Hematopoietic multipotent progenitor cell treated with erythropoietin and hydrocortisone succinate and interleukin-3 and kit ligand, for 6 days (in vitro differentiated cells): ENCODE measurements around the gene NCBP1.

Experiments
- DNase-seq: peaks from one replicate; pipeline ENCODE4 v3.0.0-alpha.2; 2015

NCBP1 gene

DNA sequence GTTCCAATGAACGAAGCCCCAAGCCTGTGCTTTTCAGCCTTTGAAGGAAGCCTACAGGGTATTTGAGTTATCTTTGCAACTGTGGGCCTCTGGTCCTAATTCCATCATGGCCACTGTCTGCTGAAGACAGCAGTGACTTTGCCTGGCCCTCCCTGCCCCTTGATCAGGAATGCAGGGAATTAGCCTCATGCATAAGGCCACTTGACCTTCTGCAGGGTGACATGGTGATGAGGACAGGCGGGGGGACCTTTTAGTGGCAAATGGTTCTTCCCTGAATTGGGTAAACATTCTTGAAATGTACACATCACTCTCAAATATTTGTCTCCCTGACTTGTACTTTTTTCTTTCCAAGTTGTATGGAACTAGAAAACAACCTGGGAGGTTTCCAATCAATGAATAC is 88.7 kb downstream of the NCBP1 start:
- no peak for DNase-seq
